Keratinocyte (primary cell): ENCODE results near the gene PAQR5. TPM values are rescaled to one million over a fixed set of nuclear protein-coding genes. Genes with fewer than 3 reads are reported as not detected.

Experiments
- DNase-seq: peaks from one replicate; pipeline ENCODE4 v3.0.0-alpha.2; 2011; ENCODE audit warnings: low read depth, missing footprints, low spot score
- FAIRE-seq: peaks from 2 replicates; lab custom pipeline; 2011; peaks lifted over from hg19 to GRCh38; lab: Jason Lieb, UNC
- H2AFZ ChIP-seq: 2 replicates; pipeline ENCODE4 v1.6.0; 2012; ENCODE audit warnings: low read length, control low read depth, inconsistent platforms; ENCODE audit not compliant: control insufficient read depth
- H3K27ac ChIP-seq: 2 replicates; pipeline ENCODE4 v1.5.1; 2011; ENCODE audit warnings: low read length; ENCODE audit not compliant: control insufficient read depth, insufficient read depth
- H3K27me3 ChIP-seq: 3 replicates; pipeline ENCODE4 v1.6.0; 2011; ENCODE audit warnings: low read length; ENCODE audit not compliant: control insufficient read depth, insufficient read depth; ENCODE audit errors: extremely low read depth
- H3K36me3 ChIP-seq, 2 experiments: 2 replicates in 1 of 2; 3 replicates in 1 of 2; pipeline ENCODE4 v1.5.1; 2011; ENCODE audit warnings: low read length in 2 of 2, mild to moderate bottlenecking in 1 of 2; ENCODE audit not compliant: control insufficient read depth in 2 of 2, insufficient read depth in 2 of 2; ENCODE audit errors: extremely low read depth in 1 of 2
- H3K4me1 ChIP-seq: 3 replicates; pipeline ENCODE4 v1.5.1; 2011; ENCODE audit warnings: low read length; ENCODE audit not compliant: control insufficient read depth, insufficient read depth; ENCODE audit errors: extremely low read depth
- H3K4me2 ChIP-seq: 3 replicates; pipeline ENCODE4 v1.6.0; 2011; ENCODE audit warnings: low read depth, low read length; ENCODE audit not compliant: control insufficient read depth, insufficient read depth; ENCODE audit errors: extremely low read depth
- H3K4me3 ChIP-seq, 3 experiments: fragments of 200-600 bp in 1 of 3; sonication (generic) in 1 of 3; 2 replicates in 2 of 3; 3 replicates in 1 of 3; pipeline ENCODE4 v1.5.1; 2011 to 2016; ENCODE audit warnings: low read length in 3 of 3, mild to moderate bottlenecking in 3 of 3, control low read depth in 2 of 3, inconsistent platforms in 1 of 3, low read depth in 1 of 3, mixed read lengths in 1 of 3, mixed run types in 1 of 3, moderate library complexity in 1 of 3; ENCODE audit not compliant: control insufficient read depth in 2 of 3, insufficient read depth in 2 of 3; ENCODE audit errors: extremely low read depth in 1 of 3
- H3K79me2 ChIP-seq: 2 replicates; pipeline ENCODE4 v1.6.0; 2012; ENCODE audit warnings: low read length; ENCODE audit not compliant: control insufficient read depth, insufficient read depth
- H3K9ac ChIP-seq: 3 replicates; pipeline ENCODE4 v1.6.0; 2011; ENCODE audit warnings: low read length; ENCODE audit not compliant: control insufficient read depth, insufficient read depth; ENCODE audit errors: extremely low read depth
- H3K9me1 ChIP-seq: 3 replicates; pipeline ENCODE4 v1.6.0; 2011; ENCODE audit warnings: low read length; ENCODE audit not compliant: control insufficient read depth, insufficient read depth; ENCODE audit errors: extremely low read depth
- H3K9me3 ChIP-seq: 2 replicates; pipeline ENCODE4 v1.5.1; 2012; ENCODE audit warnings: low read depth, low read length; ENCODE audit not compliant: control insufficient read depth
- H4K20me1 ChIP-seq: 3 replicates; pipeline ENCODE4 v1.6.0; 2011; ENCODE audit warnings: low read length; ENCODE audit not compliant: control insufficient read depth, insufficient read depth; ENCODE audit errors: extremely low read depth
- CTCF ChIP-seq, 3 experiments: IDR thresholded peaks in 1 of 3; conservative IDR thresholded peaks in 1 of 3; optimal IDR thresholded peaks in 1 of 3; 2 replicates in 2 of 3; 3 replicates in 1 of 3; pipeline versions ENCODE3 to v1.5.1; 2011; ENCODE audit warnings: low read length in 3 of 3, mild to moderate bottlenecking in 3 of 3, moderate library complexity in 2 of 3, control low read depth in 1 of 3, inconsistent platforms in 1 of 3; ENCODE audit not compliant: insufficient read depth in 2 of 3; ENCODE audit errors: extremely low read depth in 1 of 3
- EZH2 ChIP-seq: IDR thresholded peaks from one replicate; pipeline ENCODE4 v1.6.1; 2012; ENCODE audit warnings: inconsistent platforms, mild to moderate bottlenecking, low read length, moderate library complexity
- dilution Hi-C: fragments of 300-500 bp; cut with MboI; formaldehyde crosslinking; loops from one replicate; pipeline ENCODE4 v1.7.0; 2020; ENCODE audit warnings: low sequenced_read_pairs; ENCODE audit not compliant: extremely low pct_ligation_motif_present
- polyA plus RNA-seq, 5 experiments: library from polyadenylated mRNA; depleted of rRNA in 3 of 5; stranded (reverse) in 3 of 5; stranded (forward) in 1 of 5; unstranded in 1 of 5; fragments of >200 nt; gene quantifications; 1 replicate in 1 of 5; 2 replicates in 3 of 5; 3 replicates in 1 of 5; pipeline versions ENCODE4 v1.2.1 to v1.2.3, GENCODE V29; 2011 to 2012; ENCODE audit warnings: missing spikeins in 2 of 5, low read depth in 1 of 5, low replicate concordance in 1 of 5

PAQR5 gene
- polyA plus RNA-seq, 1 donor (not counting 4 experiments of a cell fraction or from before 2014, with no cell fraction given), result 0.30 TPM

GRCh38 chr15:69275074-69275670 lies 23.5 kb upstream of the PAQR5 start:
- Histone ChIP-seq H3K4me1 (no peaks in the 10 kb centered on the region), H3K9ac (no peak overlapping the region), H3K27me3 (peaks cover 9% of the 10 kb centered on the region), H3K79me2 (no peaks in the 10 kb centered on the region), H3K4me2 (no peak overlapping the region), H3K27ac (no peak overlapping the region), H3K9me1 (no peaks in the 10 kb centered on the region), H4K20me1 (no peaks in the 10 kb centered on the region), H3K9me3 (no peaks in the 10 kb centered on the region), H3K4me3 (no peak overlapping the region), H3K36me3 (no peaks in the 10 kb centered on the region), H2AFZ (no peak overlapping the region)
- TF ChIP-seq EZH2 (no peak), CTCF (optimal IDR thresholded peaks at IDR 0.05 in 1 of 3, IDR thresholded peaks at IDR 0.05 in 1 of 3, conservative IDR thresholded peaks at IDR 0.05 in 1 of 3; ENCODE audit: extremely low read depth in 1 of 3, insufficient read depth in 2 of 3, low read length in 3 of 3) (no peak)
- dilution Hi-C loops, result no loop called here
- FAIRE-seq, result no peak
- DNase-seq, result no peak

DNA sequence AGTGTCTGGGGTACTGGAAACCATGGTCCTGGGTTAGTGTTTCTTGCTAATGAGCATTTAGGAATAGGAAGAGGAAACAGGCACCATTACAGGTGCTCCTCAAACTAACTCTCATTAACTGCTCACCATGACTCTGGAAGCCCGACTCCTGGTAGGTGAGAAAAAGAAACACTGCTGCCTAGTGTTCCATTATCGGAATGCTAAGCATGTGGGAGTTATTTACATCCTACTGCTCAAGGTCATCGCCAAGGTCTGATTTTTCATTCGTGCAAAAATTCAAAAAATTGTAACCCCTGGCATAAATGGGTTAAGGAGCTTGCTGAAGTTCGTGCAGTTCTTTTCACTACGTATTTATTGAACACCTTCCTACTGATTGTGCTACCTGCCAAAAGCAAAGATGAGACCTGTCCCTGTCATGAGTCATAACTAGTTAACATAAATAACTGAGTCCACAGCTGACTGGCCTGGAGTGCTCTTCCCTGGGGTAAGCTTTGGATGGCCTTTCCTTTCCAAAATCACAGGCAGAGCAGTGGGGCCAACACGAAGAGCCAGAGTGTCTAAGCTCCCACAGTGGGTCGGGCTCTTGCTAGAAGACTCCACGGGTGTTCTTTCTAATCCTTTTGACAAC lies 22.7 kb upstream of the PAQR5 start:
- H3K79me2 ChIP-seq, result no peaks in the 10 kb centered on the region
- dilution Hi-C loops, result no loop called here
- H3K4me2 ChIP-seq, result no peak overlapping the region
- H3K36me3 ChIP-seq, result no peaks in the 10 kb centered on the region
- H3K27me3 ChIP-seq, result peaks cover 9% of the 10 kb centered on the region
- no peak overlapping the region for H2AFZ ChIP-seq
- no peak overlapping the region for H3K9ac ChIP-seq
- no peak overlapping the region for H3K27ac ChIP-seq
- no peaks in the 10 kb centered on the region for H3K9me3 ChIP-seq
- H3K4me1 ChIP-seq, result no peaks in the 10 kb centered on the region
- H3K9me1 ChIP-seq, result no peaks in the 10 kb centered on the region
- no peak overlapping the region for H3K4me3 ChIP-seq
- FAIRE-seq, result peak; percentile 57
- TF ChIP-seq EZH2, result no peak
- TF ChIP-seq CTCF (optimal IDR thresholded peaks at IDR 0.05 in 1 of 3, IDR thresholded peaks at IDR 0.05 in 1 of 3, conservative IDR thresholded peaks at IDR 0.05 in 1 of 3; ENCODE audit: extremely low read depth in 1 of 3, insufficient read depth in 2 of 3, low read length in 3 of 3), result no peak
- H4K20me1 ChIP-seq, result no peaks in the 10 kb centered on the region
- DNase-seq, result no peak
